Activated CD8-positive, alpha-beta memory T cell treated with anti-CD3 and anti-CD28 coated beads, Interleukin-2, amount 50 U/mL, for 24 hours (primary cell): ENCODE results near the gene SYT15B.
"Not testable (repeated sequence)": the region's sequence is repeated elsewhere in the genome, so short reads cannot be mapped to it uniquely, and the experiment has no call there.

ENCODE experiments used
- DNase-seq: peaks from one replicate; pipeline ENCODE4 v3.0.0-alpha.2; 2020; ENCODE audit errors: extremely low read depth

SYT15B gene

DNA sequence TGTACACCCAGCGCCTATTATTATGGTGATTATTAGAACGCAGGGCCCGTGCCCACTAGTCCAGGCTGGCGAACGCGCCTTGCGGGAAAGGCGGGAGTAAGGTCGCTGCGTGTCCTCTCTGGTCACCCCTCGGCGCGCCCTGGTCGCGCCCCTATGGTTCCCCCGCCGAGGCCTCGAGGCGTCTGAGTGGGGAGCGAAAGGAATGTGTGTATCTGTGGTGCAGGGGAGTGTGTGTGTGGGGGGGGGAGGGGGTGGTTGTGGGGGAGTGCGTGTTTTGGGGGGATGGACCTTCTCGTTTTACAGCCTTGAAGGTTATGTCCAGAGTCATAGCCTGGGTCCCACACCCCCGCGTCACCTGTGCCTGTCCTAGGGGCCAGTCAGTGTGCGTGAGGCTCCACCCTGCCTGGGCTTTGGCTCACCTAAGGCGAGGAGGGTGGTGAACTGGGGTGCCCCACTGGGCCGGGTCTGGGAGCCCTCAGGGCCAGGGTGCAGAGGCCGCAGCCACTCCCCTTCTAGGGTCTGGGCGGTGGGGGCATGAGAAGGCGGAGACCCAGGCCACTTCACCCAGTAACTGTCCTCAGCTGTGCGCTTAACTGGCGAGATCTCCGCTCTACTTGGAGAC, at the start of gene SYT15B:
Gene SYT15B, minus strand, starts transcription at position 39 of the 622 bp plus-strand sequence. CDS start 952 bp downstream, outside the sequence.
- not testable (repeated sequence) for DNase-seq

DNA sequence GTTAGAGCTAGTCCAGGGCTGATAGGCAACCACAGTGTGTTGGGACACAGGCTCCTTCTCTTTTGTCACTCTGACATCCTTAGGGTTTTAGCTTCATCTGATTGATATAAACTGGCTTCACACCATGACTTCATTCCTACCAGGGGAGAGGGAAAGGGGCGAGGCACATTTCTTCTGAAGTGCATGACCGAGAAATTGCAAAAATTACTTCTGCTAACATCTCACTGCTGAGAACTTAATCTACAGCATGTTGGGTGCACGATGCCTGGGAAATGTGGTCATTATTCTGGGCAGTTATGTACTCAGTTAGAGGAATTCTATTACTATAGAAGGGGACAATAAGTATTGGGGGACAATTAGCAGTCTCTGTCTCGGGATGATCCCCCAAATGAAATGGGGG, 16.2 kb upstream of the SYT15B start:
- DNase-seq, result not testable (repeated sequence)

GRCh38 chr10:47775361-47776231, 12.2 kb upstream of the SYT15B start:
- DNase-seq, result not testable (repeated sequence)

- not testable (repeated sequence) for DNase-seq
These were observed 7.4 kb upstream of the SYT15B start for GRCh38 chr10:47770745-47771144.

GRCh38 chr10:47768578-47769115, 5.3 kb upstream of the SYT15B start:
- DNase-seq, result not testable (repeated sequence)

DNA sequence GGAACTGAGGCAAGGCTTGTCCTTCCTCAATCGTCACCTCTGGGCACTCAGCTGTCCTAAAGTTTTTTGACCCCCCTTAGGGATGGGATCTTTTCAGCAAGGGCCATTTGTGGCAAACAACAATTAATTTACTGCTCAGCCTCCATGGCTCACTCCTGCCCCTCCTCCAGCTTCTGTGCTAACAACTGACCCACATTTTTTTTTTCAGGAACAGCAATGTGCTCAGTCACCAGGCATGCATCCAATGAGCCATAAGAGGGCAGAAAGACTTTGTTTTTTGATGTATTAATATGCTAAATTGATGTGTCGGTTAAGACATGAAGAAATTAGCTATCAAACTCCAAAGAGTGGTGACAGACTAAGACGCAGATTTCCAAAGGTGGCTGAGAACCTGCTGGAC, 4.7 kb upstream of the SYT15B start:
- DNase-seq, result not testable (repeated sequence)

DNA sequence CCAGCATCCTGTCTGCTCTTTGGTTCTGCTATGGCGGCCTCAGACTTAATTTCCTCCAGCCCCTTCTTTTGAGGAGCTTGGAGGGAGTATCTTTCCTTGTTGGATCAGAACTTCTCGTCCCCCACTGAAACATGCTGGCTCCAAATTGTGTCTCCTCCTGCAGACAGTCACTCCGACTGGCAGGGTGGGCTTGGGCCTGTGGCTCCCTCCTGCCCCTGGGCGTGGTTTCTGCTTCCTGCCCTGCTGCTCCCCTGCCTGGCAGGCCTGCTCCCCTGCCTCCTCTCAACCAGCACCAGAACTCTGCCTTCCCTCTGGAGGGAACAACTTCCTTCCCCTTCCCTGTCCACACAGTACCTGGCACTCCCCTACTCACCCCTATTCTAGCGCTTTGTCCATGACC, 3.8 kb upstream of the SYT15B start:
- DNase-seq, result not testable (repeated sequence)

DNA sequence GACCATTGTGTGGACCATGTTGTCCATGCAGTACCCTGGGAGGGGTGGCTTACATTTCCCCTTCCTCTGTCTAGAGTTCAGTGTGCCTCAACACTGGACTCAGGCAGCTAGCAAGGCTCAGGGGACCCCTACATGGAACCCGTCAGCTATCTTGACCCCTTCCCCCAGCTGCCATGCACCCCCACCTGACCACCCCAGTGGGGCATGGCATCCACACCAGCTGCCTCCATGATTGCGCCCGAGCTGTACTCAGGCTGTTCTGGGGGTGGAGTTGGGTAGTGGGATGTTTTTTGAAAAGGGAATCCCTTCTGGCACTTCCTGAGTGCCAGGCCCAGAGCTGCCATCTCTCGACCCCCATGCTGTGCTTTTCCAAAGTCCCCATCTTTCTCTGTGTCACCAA, 1.8 kb upstream of the SYT15B start:
- not testable (repeated sequence) for DNase-seq

DNA sequence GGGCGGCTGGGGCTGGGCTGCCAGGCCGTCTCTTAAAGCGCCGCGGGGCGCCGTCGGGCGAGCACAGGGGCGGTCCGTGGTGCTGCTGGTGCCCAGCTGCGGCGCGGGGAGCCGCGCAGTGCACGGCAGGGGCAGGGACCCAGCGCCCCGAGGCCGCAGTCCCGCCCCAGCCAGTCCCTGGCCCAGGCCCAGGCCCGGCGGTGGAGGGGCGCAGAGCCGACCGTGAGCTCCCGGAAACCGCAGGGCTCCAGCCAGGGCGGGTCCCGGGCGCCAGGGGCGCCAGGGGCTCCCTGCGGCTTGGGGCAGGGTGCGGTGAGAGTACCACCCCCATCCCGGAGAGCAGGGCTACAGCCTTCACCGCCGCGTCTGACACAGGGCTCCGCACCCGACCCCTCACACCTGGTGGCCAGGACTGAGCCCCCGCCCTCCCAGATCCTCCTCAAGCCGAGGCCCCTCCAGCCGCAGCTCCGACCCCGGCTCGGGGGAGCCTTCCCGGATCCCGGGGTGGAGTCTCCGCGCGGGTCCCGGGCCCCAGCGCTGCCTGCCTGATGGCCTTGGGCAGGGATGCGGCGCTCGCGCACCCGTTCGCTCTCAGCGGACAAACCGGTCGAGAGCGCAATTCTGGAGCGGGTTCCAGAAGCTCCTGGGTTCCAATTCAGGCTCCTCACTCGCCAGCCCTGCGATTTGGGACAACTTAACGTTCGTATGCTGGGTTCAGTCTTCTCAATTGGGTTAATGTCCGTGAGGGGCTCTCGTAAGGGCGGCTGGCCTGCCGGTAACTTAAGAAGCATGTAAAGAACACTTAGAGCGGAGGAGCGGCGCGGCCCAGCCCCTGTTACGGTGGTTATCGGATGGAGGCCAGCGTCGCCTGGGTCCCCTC, 478 bp downstream of the SYT15B start:
- not testable (repeated sequence) for DNase-seq

DNA sequence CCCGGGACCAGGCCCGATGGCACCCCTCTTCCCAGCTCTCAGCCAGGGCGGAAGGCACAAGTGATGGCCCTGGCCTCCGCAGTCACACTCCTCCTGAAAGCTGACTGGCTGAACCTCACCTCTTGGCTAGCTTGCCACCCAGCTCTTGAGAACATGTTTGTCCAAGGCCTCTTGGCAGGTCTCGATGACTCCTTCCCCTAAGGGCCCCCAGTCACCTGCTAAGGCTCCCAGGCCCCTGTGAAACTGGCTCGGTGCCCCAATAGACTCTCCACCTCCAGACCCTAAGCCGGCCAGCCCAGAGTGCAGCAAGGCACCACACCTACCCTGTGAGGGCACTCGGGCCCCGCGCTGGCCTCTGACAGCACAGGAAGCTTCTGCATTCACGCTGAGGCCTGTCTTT, 4.5 kb downstream of the SYT15B start:
- not testable (repeated sequence) for DNase-seq

DNA sequence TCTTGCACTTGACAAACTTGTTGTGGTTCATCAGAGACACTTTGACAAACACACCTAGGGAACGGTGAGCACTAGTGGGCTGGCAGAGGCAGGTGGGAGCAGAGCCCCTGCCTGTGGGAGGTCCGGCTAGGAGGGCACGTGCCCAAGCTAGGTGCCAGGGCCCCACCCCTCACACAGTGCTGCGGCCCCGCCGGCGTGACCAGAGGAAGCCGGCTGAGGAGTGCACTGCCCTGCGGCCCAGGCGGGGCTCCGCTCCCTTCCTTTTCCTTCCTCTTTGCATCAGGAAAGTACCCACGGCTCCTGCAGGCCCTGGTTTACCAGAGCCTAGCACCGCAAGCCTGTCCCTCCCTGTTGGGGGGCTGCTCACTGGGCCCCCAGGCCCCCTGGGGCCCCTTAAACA, 7.2 kb downstream of the SYT15B start:
- not testable (repeated sequence) for DNase-seq

DNA sequence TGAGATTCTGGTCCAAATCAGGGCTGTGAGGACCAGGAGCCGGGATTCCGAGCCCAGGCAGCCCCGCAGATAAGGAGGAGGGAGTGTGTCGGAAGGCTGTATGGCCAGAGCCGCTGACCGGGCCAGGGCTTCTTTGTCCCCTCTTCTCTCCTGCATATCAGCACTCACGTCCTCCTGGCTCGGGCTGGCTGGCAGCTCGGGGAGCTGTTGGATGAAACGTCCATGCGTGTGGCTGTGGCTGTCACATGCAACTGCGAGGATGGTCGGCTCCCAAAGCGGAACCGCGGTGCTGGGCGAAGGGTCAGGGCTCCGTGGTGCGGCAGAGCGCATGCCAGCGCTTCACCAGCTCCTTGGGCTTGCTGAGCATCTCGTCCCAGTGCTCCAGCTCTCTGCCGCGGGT, 9.5 kb downstream of the SYT15B start:
- not testable (repeated sequence) for DNase-seq

- not testable (repeated sequence) for DNase-seq
These were observed 10.2 kb downstream of the SYT15B start for GRCh38 chr10:47753176-47753575.

GRCh38 chr10:47751821-47752220, 11.6 kb downstream of the SYT15B start:
- not testable (repeated sequence) for DNase-seq

- DNase-seq, result not testable (repeated sequence)
These were observed 13.0 kb downstream of the SYT15B start for GRCh38 chr10:47750360-47750759.

DNA sequence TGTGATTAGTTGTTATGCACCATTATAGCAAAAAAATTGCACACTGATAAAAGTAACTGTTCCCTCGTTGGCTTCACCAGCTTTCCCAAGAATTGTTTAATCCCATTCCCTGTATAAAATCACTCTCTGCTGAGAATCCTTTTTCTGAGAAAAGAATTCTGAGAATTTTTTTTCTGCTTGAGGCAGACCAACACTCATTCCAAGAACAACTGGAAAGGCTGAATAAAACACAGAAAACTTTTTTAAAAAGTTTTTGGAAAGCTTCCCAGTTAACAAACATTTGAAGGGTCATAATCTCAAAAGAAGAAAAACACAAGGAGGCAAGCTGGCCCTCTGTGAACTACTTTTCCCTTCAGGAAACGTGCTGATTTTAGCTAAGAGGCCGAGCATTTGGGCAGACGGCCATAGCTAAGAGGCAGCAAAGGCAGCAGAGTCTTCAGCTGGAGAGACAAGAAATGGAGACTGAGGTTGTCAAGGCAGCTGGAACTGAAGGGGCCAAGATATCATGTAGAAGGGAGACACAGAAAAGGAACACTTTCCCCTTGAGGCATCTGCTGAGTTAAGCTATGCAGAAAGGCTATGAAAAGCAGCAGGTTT, 16.5 kb downstream of the SYT15B start:
- not testable (repeated sequence) for DNase-seq

- DNase-seq, result not testable (repeated sequence)
These were observed 18.5 kb downstream of the SYT15B start for GRCh38 chr10:47744881-47745280.

- DNase-seq, result not testable (repeated sequence)
These were observed 19.5 kb downstream of the SYT15B start for GRCh38 chr10:47743611-47744550.

DNA sequence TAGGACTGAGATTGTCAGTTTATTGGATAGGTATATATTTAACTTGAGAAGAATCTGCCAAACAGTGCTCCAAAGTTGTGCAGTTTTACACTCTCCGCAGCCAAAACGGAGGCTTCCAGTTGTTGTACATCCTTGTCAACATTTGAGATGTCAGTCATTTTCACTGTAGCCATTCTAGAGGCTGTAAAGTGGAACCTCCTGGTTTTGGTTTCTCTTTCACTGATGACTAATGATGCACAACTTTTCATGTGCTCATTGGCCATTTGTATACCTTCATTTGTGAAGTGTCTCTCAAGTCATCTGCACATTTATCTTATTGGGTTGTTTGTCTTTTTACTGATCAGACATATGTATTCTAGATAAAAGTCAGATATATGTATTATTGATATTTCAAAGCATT, 22.5 kb downstream of the SYT15B start:
- DNase-seq, result not testable (repeated sequence)

DNA sequence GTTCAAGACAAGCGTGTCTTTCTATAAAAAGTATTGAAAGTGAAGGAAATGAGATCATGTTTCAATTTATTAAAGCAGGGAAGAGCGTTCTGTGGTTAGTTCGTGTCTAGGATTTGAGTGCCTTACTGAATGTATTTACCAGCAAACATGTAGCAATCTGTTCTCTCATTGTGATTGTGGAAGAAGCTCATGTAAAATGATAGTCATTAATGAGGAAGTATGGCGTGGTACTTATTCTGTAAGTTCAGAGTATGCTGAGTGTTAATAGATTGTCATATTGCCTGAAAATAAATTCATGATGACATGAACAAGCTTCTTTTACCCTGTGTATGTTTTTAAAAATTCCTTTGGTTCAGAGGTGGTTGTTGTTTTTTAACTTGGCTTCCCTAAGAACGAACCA, 32.5 kb downstream of the SYT15B start:
- DNase-seq, result not testable (repeated sequence)
